GM19452 (cell line): ENCODE measurements around the gene EPHA8.

Experiments used
- ATAC-seq: cut with Tn5 transposase; IDR thresholded peaks from one replicate; pipeline ENCODE4 v1.9.1; 2021; ENCODE audit not compliant: unreplicated experiment

Gene EPHA8

GRCh38 chr1:22588899-22589422, 25.7 kb downstream of the EPHA8 start:
- no peak for ATAC-seq

- no peak for ATAC-seq
These were observed 28.3 kb downstream of the EPHA8 start for GRCh38 chr1:22591576-22591975.

DNA sequence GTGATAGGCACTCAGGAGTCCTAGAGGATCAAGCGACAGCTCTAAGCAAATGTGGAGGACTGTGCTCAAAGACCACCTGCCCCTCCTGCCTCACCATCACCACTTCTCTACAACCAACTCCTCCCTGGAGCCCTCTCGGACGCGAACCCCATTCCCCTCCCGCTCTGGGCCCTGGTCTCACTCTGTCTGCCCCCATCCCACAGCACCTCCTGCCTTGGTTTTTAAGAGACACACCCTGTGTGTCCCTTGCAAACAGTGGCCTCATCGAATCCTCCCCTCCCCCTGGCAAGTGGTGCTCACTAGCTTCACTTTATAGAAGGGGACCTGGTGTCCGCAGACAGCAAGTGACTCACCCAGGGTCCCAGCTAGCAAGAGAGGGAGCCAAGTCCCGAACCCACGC, 28.8 kb downstream of the EPHA8 start:
- no peak for ATAC-seq

- ATAC-seq, result no peak
These were observed 29.9 kb downstream of the EPHA8 start for GRCh38 chr1:22592919-22593790.

- ATAC-seq, result no peak
These were observed 31.1 kb downstream of the EPHA8 start for GRCh38 chr1:22594396-22594795.

GRCh38 chr1:22595108-22595507, 31.8 kb downstream of the EPHA8 start:
- ATAC-seq, result no peak

- no peak for ATAC-seq
These were observed 34.1 kb downstream of the EPHA8 start for GRCh38 chr1:22597301-22597965.

DNA sequence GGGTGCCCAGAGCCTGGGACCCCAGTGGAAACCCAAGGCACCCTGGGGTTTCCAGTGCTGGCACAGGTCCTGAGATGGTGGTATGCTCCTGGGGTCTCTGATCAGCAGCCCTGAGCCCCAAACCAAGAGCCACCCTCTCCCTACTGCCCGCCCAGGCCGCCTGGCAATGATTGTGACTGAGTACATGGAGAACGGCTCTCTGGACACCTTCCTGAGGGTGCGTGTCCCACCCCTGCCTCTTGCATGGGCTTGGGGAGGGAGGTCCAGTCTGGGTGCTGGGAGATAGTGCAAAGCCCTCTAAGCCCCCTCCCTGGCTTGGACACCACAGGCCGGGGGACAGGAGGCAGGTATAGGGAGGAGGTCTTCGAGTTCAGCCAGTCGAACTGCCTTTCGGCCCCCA, 34.7 kb downstream of the EPHA8 start:
- no peak for ATAC-seq

GRCh38 chr1:22598736-22599135, 35.4 kb downstream of the EPHA8 start:
- ATAC-seq, result no peak

GRCh38 chr1:22600071-22600816, 37.0 kb downstream of the EPHA8 start:
- ATAC-seq, result no peak

DNA sequence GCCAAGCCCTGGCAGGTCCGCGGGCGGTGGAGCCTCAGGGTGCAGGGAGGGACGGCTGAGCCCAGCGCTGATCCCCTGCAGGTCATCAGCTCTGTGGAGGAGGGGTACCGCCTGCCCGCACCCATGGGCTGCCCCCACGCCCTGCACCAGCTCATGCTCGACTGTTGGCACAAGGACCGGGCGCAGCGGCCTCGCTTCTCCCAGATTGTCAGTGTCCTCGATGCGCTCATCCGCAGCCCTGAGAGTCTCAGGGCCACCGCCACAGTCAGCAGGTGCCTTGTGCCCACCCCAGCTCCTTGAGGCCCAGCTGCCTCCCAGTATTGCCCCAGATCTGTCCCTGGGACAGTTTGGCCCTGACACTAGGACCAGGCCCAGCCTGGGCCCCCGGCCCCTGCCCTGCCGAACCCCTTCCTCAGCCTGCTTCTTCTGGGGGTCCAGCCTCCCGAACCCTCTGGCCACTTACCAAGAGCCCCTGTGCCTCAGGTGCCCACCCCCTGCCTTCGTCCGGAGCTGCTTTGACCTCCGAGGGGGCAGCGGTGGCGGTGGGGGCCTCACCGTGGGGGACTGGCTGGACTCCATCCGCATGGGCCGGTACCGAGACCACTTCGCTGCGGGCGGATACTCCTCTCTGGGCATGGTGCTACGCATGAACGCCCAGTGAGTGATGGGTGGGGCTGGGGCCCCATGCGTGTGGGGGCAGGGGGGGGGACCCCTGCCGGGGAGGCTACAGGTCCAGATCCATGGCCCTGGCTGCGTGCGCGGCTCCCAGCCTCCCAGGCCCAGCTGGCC, 37.7 kb downstream of the EPHA8 start:
- ATAC-seq, result no peak

GRCh38 chr1:22601610-22602009, 38.3 kb downstream of the EPHA8 start:
- ATAC-seq, result no peak

GRCh38 chr1:22602060-22602740, 38.9 kb downstream of the EPHA8 start:
- ATAC-seq, result no peak

GRCh38 chr1:22606161-22606560, 42.9 kb downstream of the EPHA8 start:
- no peak for ATAC-seq

DNA sequence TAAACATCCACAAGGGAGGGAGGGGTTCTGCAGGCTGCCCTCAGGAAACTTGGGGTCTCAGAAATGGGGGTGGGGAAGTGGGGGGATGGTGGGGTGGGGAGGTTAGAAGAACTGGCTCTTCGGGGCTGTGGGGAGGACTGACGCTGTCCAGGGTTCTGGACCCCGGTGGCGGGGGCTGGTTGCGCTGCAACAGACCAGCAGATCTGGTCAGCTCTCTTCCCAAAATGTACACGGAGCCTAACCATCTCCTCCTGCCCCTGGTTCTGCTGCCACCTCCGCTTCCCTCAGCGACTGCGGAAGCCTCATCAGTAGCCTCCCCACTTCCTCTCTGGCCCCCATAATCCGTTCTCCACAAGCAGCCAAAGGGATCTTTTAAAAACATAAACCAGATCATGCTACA, 43.9 kb downstream of the EPHA8 start:
- no peak for ATAC-seq

GRCh38 chr1:22608361-22608760, 45.1 kb downstream of the EPHA8 start:
- ATAC-seq, result no peak

DNA sequence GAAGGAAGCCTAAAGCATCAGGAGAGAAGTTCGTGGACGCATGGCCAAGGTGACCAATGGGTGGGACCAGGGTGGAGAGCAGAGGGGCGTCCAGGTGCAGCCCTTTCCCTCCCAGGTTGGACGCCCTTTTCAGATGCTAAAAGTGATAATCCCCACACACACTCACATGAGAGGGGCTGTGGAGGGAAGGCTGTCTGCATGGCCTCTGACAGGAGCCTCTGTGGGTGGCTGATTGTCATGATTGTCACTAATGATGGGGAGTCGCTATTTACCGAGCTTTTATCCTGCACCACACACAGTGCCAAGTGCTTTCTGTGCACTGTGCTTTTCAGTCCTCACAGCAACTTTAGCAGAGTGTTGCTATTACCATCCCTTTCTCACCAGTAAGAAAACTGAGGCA, 46.0 kb downstream of the EPHA8 start:
- no peak for ATAC-seq

GRCh38 chr1:22611530-22611947, 48.2 kb downstream of the EPHA8 start:
- no peak for ATAC-seq

- no peak for ATAC-seq
These were observed 49.6 kb downstream of the EPHA8 start for GRCh38 chr1:22612671-22613571.
